Hematopoietic multipotent progenitor cell treated with erythropoietin and hydrocortisone succinate and interleukin-3 and kit ligand, for 6 days (in vitro differentiated cells): ENCODE measurements around the gene TMEM176B.

Source experiments
- DNase-seq: peaks from one replicate; pipeline ENCODE4 v3.0.0-alpha.2; 2015

TMEM176B gene

DNA sequence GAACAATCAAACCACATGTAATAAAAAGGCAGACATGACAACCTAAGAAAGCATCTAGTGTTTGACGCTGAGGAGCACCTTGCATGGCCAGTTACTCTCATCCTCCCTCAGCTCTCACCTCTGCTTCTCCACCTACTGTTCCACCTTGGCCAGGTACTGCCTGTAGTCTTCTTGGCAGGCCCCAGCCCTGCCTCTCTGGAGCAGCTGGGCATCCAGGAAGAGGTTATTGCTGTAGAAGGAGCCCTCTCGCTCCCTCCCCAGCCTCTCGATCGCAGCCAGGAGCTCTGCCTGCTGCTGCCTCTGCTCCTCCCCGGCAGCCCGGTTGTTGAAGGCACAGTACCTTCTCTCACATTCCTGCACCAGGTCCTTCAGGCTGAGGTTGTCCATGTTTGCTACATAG, 53.2 kb downstream of the TMEM176B start:
- DNase-seq = no peak

DNA sequence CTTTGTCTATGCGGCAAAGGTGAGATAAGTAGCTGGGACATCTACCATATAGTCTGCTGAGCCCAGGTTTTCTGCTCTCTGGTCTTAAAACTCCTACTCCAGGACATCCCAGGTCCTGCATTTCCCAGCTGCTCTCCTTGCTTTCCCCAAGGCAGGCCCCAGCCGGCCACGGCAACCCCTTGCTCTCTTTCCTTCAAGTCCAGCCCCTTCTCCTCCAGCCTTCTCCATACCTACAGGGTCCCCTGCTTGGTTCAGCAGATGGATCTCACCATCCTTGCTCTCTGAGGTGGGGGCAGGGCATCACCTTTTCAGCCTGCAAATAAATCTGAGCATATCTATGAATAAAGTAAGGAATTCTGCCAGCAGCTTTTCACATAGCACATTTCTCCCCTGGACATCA, 54.3 kb downstream of the TMEM176B start:
- DNase-seq = no peak

DNA sequence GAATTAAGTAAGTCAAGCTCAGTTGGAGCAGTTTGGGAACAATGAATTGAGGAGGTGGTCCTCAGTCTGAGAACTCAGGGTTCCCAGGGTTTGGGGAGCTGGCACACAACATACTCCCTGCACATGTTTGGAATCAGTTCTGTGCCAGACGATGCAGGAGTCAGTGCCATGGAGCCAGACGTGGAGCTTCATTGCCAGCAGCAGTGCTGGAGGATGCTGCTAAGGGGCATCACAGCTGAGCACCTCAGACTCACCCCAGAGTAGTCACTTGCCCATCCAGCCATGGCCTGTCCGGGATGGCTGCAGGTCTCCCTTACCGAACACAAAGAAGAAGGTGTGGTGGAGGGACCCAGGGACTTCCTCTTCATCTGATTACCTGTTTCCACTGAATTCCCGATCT, 55.1 kb downstream of the TMEM176B start:
- no peak for DNase-seq

DNA sequence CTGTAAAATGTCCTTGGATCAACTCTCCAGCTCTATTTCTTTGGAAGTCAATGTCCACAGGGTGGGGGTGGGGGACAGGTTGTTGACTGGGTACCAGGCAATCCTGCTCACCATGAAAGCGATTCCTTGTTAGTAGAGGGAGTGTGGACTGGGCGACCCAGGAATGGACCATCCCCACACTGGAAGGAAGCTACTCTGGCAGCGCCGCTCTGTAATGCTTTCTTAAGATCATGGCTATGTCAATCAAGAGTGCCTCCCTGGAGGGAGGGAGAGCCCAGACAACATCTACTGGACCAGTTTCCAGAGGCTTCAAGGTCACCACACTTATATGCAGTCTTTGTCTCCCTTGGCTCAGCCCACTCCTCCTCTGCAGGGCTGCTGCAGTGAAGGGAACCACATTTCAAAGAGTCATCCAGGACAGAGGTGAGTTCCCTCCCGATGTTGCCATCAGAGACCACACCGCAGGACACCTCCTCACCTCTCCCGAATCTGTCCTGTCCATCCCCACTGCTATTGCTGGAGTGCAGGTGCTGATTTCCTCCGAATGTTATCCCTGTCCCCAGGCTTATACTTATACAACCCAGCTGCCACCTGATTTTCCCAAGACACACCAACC, 56.0 kb downstream of the TMEM176B start:
- DNase-seq = no peak

DNA sequence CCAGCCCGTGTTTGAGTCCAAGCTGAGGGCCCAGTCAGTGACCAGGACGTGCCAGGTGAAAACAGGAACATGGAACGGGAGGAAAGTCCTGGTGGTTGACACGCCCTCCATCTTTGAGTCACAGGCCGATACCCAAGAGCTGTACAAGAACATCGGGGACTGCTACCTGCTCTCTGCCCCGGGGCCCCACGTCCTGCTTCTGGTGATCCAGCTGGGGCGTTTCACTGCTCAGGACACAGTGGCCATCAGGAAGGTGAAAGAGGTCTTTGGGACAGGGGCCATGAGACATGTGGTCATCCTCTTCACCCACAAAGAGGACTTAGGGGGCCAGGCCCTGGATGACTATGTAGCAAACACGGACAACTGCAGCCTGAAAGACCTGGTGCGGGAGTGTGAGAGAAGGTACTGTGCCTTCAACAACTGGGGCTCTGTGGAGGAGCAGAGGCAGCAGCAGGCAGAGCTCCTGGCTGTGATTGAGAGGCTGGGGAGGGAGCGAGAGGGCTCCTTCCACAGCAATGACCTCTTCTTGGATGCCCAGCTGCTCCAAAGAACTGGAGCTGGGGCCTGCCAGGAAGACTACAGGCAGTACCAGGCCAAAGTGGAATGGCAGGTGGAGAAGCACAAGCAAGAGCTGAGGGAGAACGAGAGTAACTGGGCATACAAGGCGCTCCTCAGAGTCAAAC, 57.7 kb downstream of the TMEM176B start:
- no peak for DNase-seq
